ENCODE measurements around the gene EXOSC5. TPM values are rescaled to one million over a fixed set of nuclear protein-coding genes. Genes with fewer than 3 reads are reported as not detected.
A peak's percentile ranks its signal among the peaks of the same experiment; 100 is the strongest.
"Not testable (repeated sequence)": the region's sequence is repeated elsewhere in the genome, so short reads cannot be mapped to it uniquely, and the experiment has no call there.

EXOSC5 gene
- total RNA-seq, 2 experiments from 2014 or later = 46.6 to 47.0 TPM

- no peak overlapping the region for H3K4me3 Mint-ChIP-seq
- ChIA-PET POLR2A (no interaction called here), CTCF (interaction anchor here (0.8 to 1.5 kb wide), 2 partner anchors 13 to 128 kb away, joined by 3 to 4 read pairs; no protein-coding TSS in a partner anchor)
- H3K4me1 Mint-ChIP-seq (ENCODE audit: low read depth) = peaks cover 17% of the 10 kb centered on the region
- H3K27ac Mint-ChIP-seq = no peak overlapping the region
- intact Hi-C loops (cut with micrococcal nuclease) = no loop called here
- no peaks in the 10 kb centered on the region for H3K9me3 Mint-ChIP-seq
- H3K36me3 Mint-ChIP-seq (ENCODE audit: low read depth) = peaks cover 18% of the 10 kb centered on the region
- ATAC-seq (no peak), DNase-seq (no peak)
- no peaks in the 10 kb centered on the region for H3K27me3 Mint-ChIP-seq
- no peak for TF ChIP-seq CTCF (IDR thresholded peaks at IDR 0.05)
Measured at GRCh38 chr19:41435936-41436673, 38.9 kb upstream of the EXOSC5 start.

- H3K27me3 Mint-ChIP-seq; H3K9me3 Mint-ChIP-seq; DNase-seq; intact Hi-C loops (cut with micrococcal nuclease); H3K27ac Mint-ChIP-seq; ATAC-seq; H3K4me3 Mint-ChIP-seq: not testable (repeated sequence)
- Mint-ChIP-seq H3K4me1 (ENCODE audit: low read depth) (peaks cover 17% of the 10 kb centered on the region), H3K36me3 (ENCODE audit: low read depth) (peaks cover 18% of the 10 kb centered on the region)
- CTCF ChIA-PET = interaction anchor here (1.0 kb wide), 1 partner anchor 14 kb away, joined by 3 read pairs; no protein-coding TSS in a partner anchor
- POLR2A ChIA-PET = interaction anchor here (0.5 to 0.9 kb wide), 2 partner anchors 8 to 59 kb away, joined by 3 read pairs; partner anchors contain the start of gene B3GNT8
Measured at GRCh38 chr19:41435376-41435775, 38.2 kb upstream of the EXOSC5 start.

- H3K36me3 Mint-ChIP-seq (ENCODE audit: low read depth) = peaks cover 18% of the 10 kb centered on the region
- TF ChIP-seq CTCF (IDR thresholded peaks at IDR 0.05) = no peak
- H3K9me3 Mint-ChIP-seq = no peaks in the 10 kb centered on the region
- DNase-seq (no peak), ATAC-seq (no peak)
- ChIA-PET CTCF (interaction anchor here (1.0 kb wide), 1 partner anchor 15 kb away, joined by 3 read pairs; no protein-coding TSS in a partner anchor), POLR2A (no interaction called here)
- H3K4me1 Mint-ChIP-seq (ENCODE audit: low read depth) = peaks cover 14% of the 10 kb centered on the region
- intact Hi-C loops (cut with micrococcal nuclease) = no loop called here
- no peaks in the 10 kb centered on the region for H3K27me3 Mint-ChIP-seq
- H3K4me3 Mint-ChIP-seq = no peak overlapping the region
- no peak overlapping the region for H3K27ac Mint-ChIP-seq
Measured at GRCh38 chr19:41434450-41434849, 37.3 kb upstream of the EXOSC5 start.

GRCh38 chr19:41433171-41433570 lies 36.0 kb upstream of the EXOSC5 start:
- Mint-ChIP-seq H3K27me3 (no peaks in the 10 kb centered on the region), H3K36me3 (ENCODE audit: low read depth) (peaks cover 18% of the 10 kb centered on the region), H3K9me3 (no peaks in the 10 kb centered on the region), H3K27ac (no peak overlapping the region), H3K4me1 (ENCODE audit: low read depth) (peaks cover 20% of the 10 kb centered on the region), H3K4me3 (no peak overlapping the region)
- CTCF ChIA-PET = no interaction called here
- intact Hi-C loops (cut with micrococcal nuclease) = no loop called here
- no peak for ATAC-seq
- DNase-seq = no peak
- POLR2A ChIA-PET = no interaction called here
- no peak for TF ChIP-seq CTCF (IDR thresholded peaks at IDR 0.05)

GRCh38 chr19:41431426-41432386 lies 34.5 kb upstream of the EXOSC5 start:
- DNase-seq (peak; percentile 29), ATAC-seq (no peak)
- Mint-ChIP-seq H3K4me1 (ENCODE audit: low read depth) (peaks cover 25% of the 10 kb centered on the region), H3K9me3 (no peaks in the 10 kb centered on the region), H3K27me3 (no peaks in the 10 kb centered on the region), H3K36me3 (ENCODE audit: low read depth) (peaks cover 12% of the 10 kb centered on the region), H3K4me3 (no peak overlapping the region), H3K27ac (no peak overlapping the region)
- ChIA-PET CTCF (interaction anchor here (1.1 to 2.0 kb wide), 3 partner anchors 8 to 69 kb away, joined by 3 to 8 read pairs (median 5); partner anchors contain the start of gene DMAC2), POLR2A (interaction anchor here (0.7 to 1.5 kb wide), 3 partner anchors 13 to 112 kb away, joined by 3 to 7 read pairs (median 3); no protein-coding TSS in a partner anchor)
- intact Hi-C loops (cut with micrococcal nuclease) = no loop called here
- TF ChIP-seq CTCF (IDR thresholded peaks at IDR 0.05) = peak; percentile 36
